Neuronal stem cell (in vitro differentiated cells): ENCODE data around the gene RAB37.

Source experiments
- DNase-seq: peaks from one replicate; pipeline ENCODE4 v3.0.0-alpha.2; 2013; ENCODE audit warnings: low spot score
- H2AFZ ChIP-seq: one replicate; pipeline ENCODE4 v1.6.1; 2013; ENCODE audit warnings: mild to moderate bottlenecking, low read length, inconsistent platforms
- H2AK5ac ChIP-seq: 2 replicates; pipeline ENCODE4 v1.6.1; 2013; ENCODE audit warnings: low read depth, mild to moderate bottlenecking, inconsistent platforms, low read length, moderate library complexity, mixed read lengths
- H2BK120ac ChIP-seq: 2 replicates; pipeline ENCODE4 v1.6.1; 2013; ENCODE audit warnings: low read depth, mild to moderate bottlenecking, inconsistent platforms, low read length, moderate library complexity, mixed read lengths
- H2BK12ac ChIP-seq: one replicate; pipeline ENCODE4 v1.6.1; 2013; ENCODE audit warnings: low read length, inconsistent platforms
- H2BK15ac ChIP-seq: 2 replicates; pipeline ENCODE4 v1.6.1; 2013; ENCODE audit warnings: mild to moderate bottlenecking, low read length, inconsistent platforms, mixed read lengths
- H2BK5ac ChIP-seq: one replicate; pipeline ENCODE4 v1.6.1; 2013; ENCODE audit warnings: inconsistent platforms, mild to moderate bottlenecking, low read length, moderate library complexity
- H3K14ac ChIP-seq: one replicate; pipeline ENCODE4 v1.6.1; 2013; ENCODE audit warnings: low read length, inconsistent platforms
- H3K18ac ChIP-seq: 2 replicates; pipeline ENCODE4 v1.6.1; 2013; ENCODE audit warnings: low read length, inconsistent platforms
- H3K23ac ChIP-seq: 2 replicates; pipeline ENCODE4 v1.6.1; 2013; ENCODE audit warnings: low read depth, mild to moderate bottlenecking, mixed read lengths, low read length, inconsistent platforms; ENCODE audit not compliant: poor library complexity
- H3K27ac ChIP-seq: replicated peaks from 3 replicates; pipeline ENCODE4 v1.5.1; 2013; ENCODE audit warnings: low read length, inconsistent platforms
- H3K27me3 ChIP-seq, 3 experiments: 2 replicates each; pipeline ENCODE4 v1.6.1; 2013; ENCODE audit warnings: low read length in 3 of 3, mild to moderate bottlenecking in 2 of 3, inconsistent platforms in 1 of 3, low read depth in 1 of 3, mixed read lengths in 1 of 3, moderate library complexity in 1 of 3; ENCODE audit not compliant: control insufficient read depth in 3 of 3, insufficient read depth in 3 of 3
- H3K36me3 ChIP-seq, 2 donors: replicated peaks in 1 of 2; 2 replicates each; pipeline ENCODE4 v1.6.1; 2013; ENCODE audit warnings: low read length in 2 of 2; ENCODE audit not compliant: control insufficient read depth in 2 of 2, insufficient read depth in 2 of 2
- H3K4ac ChIP-seq: 2 replicates; pipeline ENCODE4 v1.6.1; 2013; ENCODE audit warnings: inconsistent platforms, mild to moderate bottlenecking, low read length, moderate library complexity
- H3K4me1 ChIP-seq, 2 donors: 1 replicate in 1 of 2; 2 replicates in 1 of 2; pipeline ENCODE4 v1.6.1; 2013; ENCODE audit warnings: low read length in 2 of 2, low read depth in 1 of 2; ENCODE audit not compliant: control insufficient read depth in 2 of 2, insufficient read depth in 1 of 2
- H3K4me2 ChIP-seq: one replicate; pipeline ENCODE4 v1.6.1; 2013; ENCODE audit warnings: mild to moderate bottlenecking, low read length, inconsistent platforms; ENCODE audit not compliant: insufficient read depth, poor library complexity, severe bottlenecking
- H3K4me3 ChIP-seq, 2 donors: 2 replicates each; pipeline ENCODE4 v1.5.1; 2013; ENCODE audit warnings: low read length in 2 of 2, mild to moderate bottlenecking in 2 of 2, inconsistent platforms in 1 of 2, moderate library complexity in 1 of 2
- H3K79me1 ChIP-seq: one replicate; pipeline ENCODE4 v1.6.1; 2013; ENCODE audit warnings: low read depth, mild to moderate bottlenecking, inconsistent platforms, low read length, moderate library complexity
- H3K9ac ChIP-seq: one replicate; pipeline ENCODE4 v1.6.1; 2013; ENCODE audit warnings: mild to moderate bottlenecking, low read depth, low read length, inconsistent platforms; ENCODE audit not compliant: poor library complexity
- H3K9me3 ChIP-seq, 2 donors: replicated peaks in 1 of 2; 2 replicates each; pipeline versions ENCODE3 to v1.6.1; 2013; ENCODE audit warnings: low read length in 2 of 2, mild to moderate bottlenecking in 2 of 2, inconsistent platforms in 1 of 2, low read depth in 1 of 2, mixed read lengths in 1 of 2, moderate library complexity in 1 of 2; ENCODE audit not compliant: control insufficient read depth in 2 of 2, insufficient read depth in 1 of 2
- H4K8ac ChIP-seq: one replicate; pipeline ENCODE4 v1.6.1; 2013; ENCODE audit warnings: low read depth, mild to moderate bottlenecking, inconsistent platforms, low read length, moderate library complexity
- H4K91ac ChIP-seq: one replicate; pipeline ENCODE4 v1.6.1; 2013; ENCODE audit warnings: low read length, low read depth, mild to moderate bottlenecking, inconsistent platforms; ENCODE audit not compliant: poor library complexity
- WGBS, 2 donors: extraction: QIAGEN DNeasy Blood & Tissue Kit; methylation state at CpG; one replicate each; pipeline ENCODE4 v1.1.7; 2013; ENCODE audit warnings: missing lambda C conversion rate in 2 of 2, mixed read lengths in 1 of 2; ENCODE audit not compliant: insufficient read length in 2 of 2, insufficient replicate concordance in 1 of 2; ENCODE audit errors: extremely low coverage in 2 of 2; 5-methylcytosine and 5-hydroxymethylcytosine counted together

Gene RAB37

GRCh38 chr17:74729866-74730265 is 7.2 kb upstream of the RAB37 start:
- H3K18ac ChIP-seq, result no peak overlapping the region
- H2BK15ac ChIP-seq, result peak overlapping the region; percentile 17
- H3K4me2 ChIP-seq, result no peak overlapping the region
- H4K91ac ChIP-seq, result no peak overlapping the region
- H2AK5ac ChIP-seq, result no peak overlapping the region
- peak overlapping the region; percentile 52 for H3K23ac ChIP-seq
- no peak for DNase-seq
- no peak overlapping the region for H2BK120ac ChIP-seq
- no peak overlapping the region for H4K8ac ChIP-seq
- no peak overlapping the region for H2AFZ ChIP-seq
- no peak overlapping the region for H3K27ac ChIP-seq
- no peak overlapping the region for H3K4ac ChIP-seq
- H3K4me3 ChIP-seq, result no peak overlapping the region
- H3K4me1 ChIP-seq, result no peaks in the 10 kb centered on the region
- peaks cover 6% of the 10 kb centered on the region for H3K79me1 ChIP-seq
- H3K9me3 ChIP-seq, result peaks cover 0 to 8% of the 10 kb centered on the region in 2 donors
- no peak overlapping the region for H3K9ac ChIP-seq
- no CpG with 5 or more reads among the region's 15 CpGs for WGBS, 2 donors
- no peak overlapping the region for H3K14ac ChIP-seq
- no peaks in the 10 kb centered on the region for H3K36me3 ChIP-seq
- H3K27me3 ChIP-seq, result peaks cover 0 to 13% (median 9%) of the 10 kb centered on the region in 3 experiments
- no peak overlapping the region for H2BK12ac ChIP-seq
- H2BK5ac ChIP-seq, result no peak overlapping the region

- no CpG with 5 or more reads among the region's 16 CpGs for WGBS, 2 donors
- no peak overlapping the region for H2BK120ac ChIP-seq
- no peak overlapping the region for H3K4ac ChIP-seq
- peaks cover 0 to 21% (median 16%) of the 10 kb centered on the region in 3 experiments for H3K27me3 ChIP-seq
- no peak overlapping the region for H4K91ac ChIP-seq
- H2AFZ ChIP-seq, result no peak overlapping the region
- peak overlapping the region; percentile 38 for H3K9ac ChIP-seq
- no peak overlapping the region for H3K27ac ChIP-seq
- no peak overlapping the region for H3K4me2 ChIP-seq
- H3K4me1 ChIP-seq, result no peaks in the 10 kb centered on the region
- H2BK5ac ChIP-seq, result no peak overlapping the region
- H2BK15ac ChIP-seq, result no peak overlapping the region
- no peaks in the 10 kb centered on the region for H3K36me3 ChIP-seq
- H3K14ac ChIP-seq, result no peak overlapping the region
- peaks cover 0 to 8% of the 10 kb centered on the region in 2 donors for H3K9me3 ChIP-seq
- H2AK5ac ChIP-seq, result peak overlapping the region; percentile 23
- DNase-seq, result no peak
- peaks cover 6% of the 10 kb centered on the region for H3K79me1 ChIP-seq
- H3K4me3 ChIP-seq, result no peak overlapping the region
- peak overlapping the region; percentile 34 for H3K23ac ChIP-seq
- no peak overlapping the region for H2BK12ac ChIP-seq
- H4K8ac ChIP-seq, result no peak overlapping the region
- H3K18ac ChIP-seq, result no peak overlapping the region
Observed at GRCh38 chr17:74730491-74731346, 6.3 kb upstream of the RAB37 start.

GRCh38 chr17:74731347-74731605 is 5.8 kb upstream of the RAB37 start:
- no peak overlapping the region for H2AFZ ChIP-seq
- H3K4ac ChIP-seq, result no peak overlapping the region
- H3K27ac ChIP-seq, result no peak overlapping the region
- WGBS, 2 donors, result no CpG with 5 or more reads among the region's 4 CpGs
- H3K79me1 ChIP-seq, result peaks cover 6% of the 10 kb centered on the region
- H3K9ac ChIP-seq, result peak overlapping the region; percentile 38
- no peak overlapping the region for H3K4me2 ChIP-seq
- no peak overlapping the region for H3K23ac ChIP-seq
- no peak overlapping the region for H3K4me3 ChIP-seq
- no peaks in the 10 kb centered on the region for H3K4me1 ChIP-seq
- no peak for DNase-seq
- H3K9me3 ChIP-seq, result peaks cover 0 to 8% of the 10 kb centered on the region in 2 donors
- peaks cover 0 to 27% (median 21%) of the 10 kb centered on the region in 3 experiments for H3K27me3 ChIP-seq
- H2BK5ac ChIP-seq, result no peak overlapping the region
- no peak overlapping the region for H2BK12ac ChIP-seq
- H2AK5ac ChIP-seq, result no peak overlapping the region
- H3K36me3 ChIP-seq, result no peaks in the 10 kb centered on the region
- no peak overlapping the region for H2BK15ac ChIP-seq
- no peak overlapping the region for H2BK120ac ChIP-seq
- H4K8ac ChIP-seq, result no peak overlapping the region
- no peak overlapping the region for H4K91ac ChIP-seq
- H3K18ac ChIP-seq, result no peak overlapping the region
- H3K14ac ChIP-seq, result no peak overlapping the region

GRCh38 chr17:74732042-74732867 is 4.8 kb upstream of the RAB37 start:
- Histone ChIP-seq H4K91ac (no peak overlapping the region), H3K14ac (no peak overlapping the region), H2BK15ac (no peak overlapping the region), H3K9me3 (peaks cover 0 to 8% of the 10 kb centered on the region in 2 donors), H2BK120ac (no peak overlapping the region), H2BK5ac (no peak overlapping the region), H3K23ac (peak overlapping the region; percentile 51), H3K27me3 (peaks cover 0 to 37% (median 30%) of the 10 kb centered on the region in 3 experiments), H3K4me1 (peaks cover 0 to 2% of the 10 kb centered on the region in 2 donors), H3K4ac (no peak overlapping the region), H3K79me1 (peaks cover 6% of the 10 kb centered on the region), H4K8ac (no peak overlapping the region), H3K4me2 (no peak overlapping the region), H3K4me3 (peak overlapping the region in 1 of 2 donors; percentile 51), H2AFZ (no peak overlapping the region), H3K18ac (peak overlapping the region; percentile 16), H3K36me3 (no peaks in the 10 kb centered on the region), H2AK5ac (no peak overlapping the region), H3K9ac (no peak overlapping the region), H2BK12ac (no peak overlapping the region), H3K27ac (no peak overlapping the region)
- no peak for DNase-seq
- WGBS, 2 donors, result 100% methylated on average over 2 to 4 of the region's 12 CpGs
